Subcutaneous adipose tissue (tissue), 4 donors: ENCODE measurements around the gene AARSD1. TPM values are rescaled to one million over a fixed set of nuclear protein-coding genes. Genes with fewer than 3 reads are reported as not detected.

Source experiments
- CTCF ChIP-seq: fragments of 450-650 bp; IDR thresholded peaks from one replicate; pipeline ENCODE4 v1.5.1; 2016; ENCODE audit warnings: low read depth, mild to moderate bottlenecking, control low read depth, antibody characterized with exemption, moderate library complexity
- total RNA-seq, 4 donors: library from RNA; depleted of rRNA; stranded (reverse); fragments of >200 nt; gene quantifications; one replicate each; pipeline ENCODE4 v1.1.0, GENCODE V29; 2016

The AARSD1 gene
- total RNA-seq, 4 donors from 2014 or later: 18.4 to 38.2 (median 22.1) TPM

GRCh38 chr17:42989141-42989540, 24.9 kb upstream of the AARSD1 start:
- TF ChIP-seq CTCF: no peak

GRCh38 chr17:42985225-42985624, 21.0 kb upstream of the AARSD1 start:
- no peak for TF ChIP-seq CTCF

GRCh38 chr17:42982266-42982665, 18.0 kb upstream of the AARSD1 start:
- no peak for TF ChIP-seq CTCF

- TF ChIP-seq CTCF: no peak
These were observed 16.6 kb upstream of the AARSD1 start for GRCh38 chr17:42980766-42981397.

GRCh38 chr17:42980274-42980765, 16.1 kb upstream of the AARSD1 start, which contains the start of gene RUNDC1:
TSS of gene RUNDC1 (plus strand) at chr17:42980565. CDS start at chr17:42980577, 12 bp downstream.
- TF ChIP-seq CTCF: no peak

GRCh38 chr17:42979511-42980273, 15.4 kb upstream of the AARSD1 start, which contains the start of gene PTGES3L:
TSS of gene PTGES3L (minus strand) at chr17:42980080. CDS start at chr17:42980053, 27 bp downstream.
- TF ChIP-seq CTCF: no peak

GRCh38 chr17:42975265-42975664, 11.0 kb upstream of the AARSD1 start:
- no peak for TF ChIP-seq CTCF
